ENCODE data around the gene PPIF.

The PPIF gene

DNA sequence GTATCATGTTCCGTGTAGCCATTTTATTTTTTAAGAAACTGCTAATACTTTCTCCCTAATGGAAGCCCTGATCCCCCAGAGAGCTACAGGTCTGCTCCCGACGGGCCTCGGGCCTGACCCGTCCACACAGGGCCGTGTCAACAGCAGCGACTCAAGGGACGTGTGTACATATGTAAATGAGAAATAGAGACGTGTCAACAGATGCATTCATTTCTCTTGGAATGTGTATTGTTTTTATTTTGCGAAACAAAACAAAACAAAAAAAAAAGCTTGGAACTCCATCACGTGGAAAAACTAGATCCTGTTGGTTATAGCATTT, 31.7 kb upstream of the PPIF start:
- no peaks in the 10 kb centered on the region for H3K27me3 ChIP-seq (ENCODE audit: low read depth, low read length)
- H3K4me3 ChIP-seq (ENCODE audit: low read depth in 1 of 2, low read length in 2 of 2): no peak overlapping the region
- H3K27ac ChIP-seq (ENCODE audit: low read length): no peak overlapping the region
- H3K36me3 ChIP-seq (ENCODE audit: control insufficient read depth in 1 of 2, insufficient read depth in 2 of 2, low read length in 2 of 2): peaks cover 13 to 37% of the 10 kb centered on the region in 2 donors
- peaks cover 0 to 8% of the 10 kb centered on the region in 2 donors for H3K4me1 ChIP-seq (ENCODE audit: control insufficient read depth in 1 of 2, insufficient read depth in 2 of 2, low read length in 2 of 2)
- no peaks in the 10 kb centered on the region for H3K9me3 ChIP-seq (ENCODE audit: control insufficient read depth in 1 of 2, low read length in 2 of 2)

DNA sequence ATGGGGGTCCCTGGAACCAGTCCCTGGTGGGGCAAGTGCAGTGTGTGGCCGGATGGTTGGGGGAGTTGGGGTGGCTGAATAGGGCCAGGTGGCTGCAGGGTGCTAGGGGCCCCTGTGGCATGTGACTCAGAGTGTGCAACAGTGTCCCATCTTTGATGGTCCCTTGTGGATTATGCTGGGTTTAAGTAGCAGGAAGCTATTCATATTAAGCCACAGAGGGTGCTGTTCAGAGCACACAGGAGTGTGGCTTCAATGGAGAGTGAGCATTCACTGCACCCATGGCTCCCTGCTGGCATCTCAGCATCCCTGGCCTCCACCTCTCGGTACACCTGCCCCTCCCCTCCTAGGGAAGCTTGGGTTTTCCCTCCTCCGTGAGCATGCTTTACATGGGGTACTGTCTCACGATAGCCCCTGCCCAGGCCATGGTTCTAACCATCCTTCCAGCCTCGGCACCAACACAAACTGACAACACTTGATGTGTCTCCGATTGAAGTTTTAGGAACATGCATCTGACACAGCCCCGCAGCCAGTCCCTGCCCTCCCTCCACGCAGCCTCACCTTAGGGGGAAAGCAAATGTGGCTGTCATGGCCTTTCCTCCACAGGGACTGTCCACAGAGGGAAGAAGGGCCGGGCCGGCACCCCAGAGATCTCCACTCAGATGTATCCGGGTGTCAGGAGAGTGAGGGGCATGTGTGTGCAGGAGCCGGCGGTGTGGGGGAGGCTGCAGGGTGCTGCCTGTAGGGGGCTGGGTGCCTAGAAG, 30.4 kb upstream of the PPIF start:
- Histone ChIP-seq H3K36me3 (ENCODE audit: control insufficient read depth in 1 of 2, insufficient read depth in 2 of 2, low read length in 2 of 2) (peaks cover 13 to 34% of the 10 kb centered on the region in 2 donors), H3K27me3 (ENCODE audit: low read depth, low read length) (no peaks in the 10 kb centered on the region), H3K4me1 (ENCODE audit: control insufficient read depth in 1 of 2, insufficient read depth in 2 of 2, low read length in 2 of 2) (peaks cover 0 to 8% of the 10 kb centered on the region in 2 donors), H3K9me3 (ENCODE audit: control insufficient read depth in 1 of 2, low read length in 2 of 2) (no peaks in the 10 kb centered on the region), H3K27ac (ENCODE audit: low read length) (no peak overlapping the region), H3K4me3 (ENCODE audit: low read depth in 1 of 2, low read length in 2 of 2) (no peak overlapping the region)

DNA sequence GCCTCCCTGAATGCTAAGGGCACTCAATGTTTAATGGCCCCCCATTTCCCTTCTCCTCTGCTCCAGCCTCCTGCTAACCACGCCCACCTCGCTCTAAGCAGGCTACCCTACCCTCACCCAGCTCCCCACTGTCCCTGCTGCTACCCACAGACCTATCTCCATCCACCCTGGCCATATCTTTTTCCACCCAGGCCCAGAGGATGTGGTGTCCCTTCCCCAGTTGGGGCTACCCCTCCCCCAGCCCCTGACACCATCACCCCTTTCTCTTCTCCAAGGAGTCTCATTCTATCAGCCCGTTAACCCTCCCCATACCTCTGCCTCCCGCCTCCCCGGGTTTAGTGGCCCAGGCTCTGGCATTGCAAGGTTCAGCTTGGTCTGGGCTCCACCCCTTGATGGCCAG, 28.9 kb upstream of the PPIF start:
- Histone ChIP-seq H3K4me3 (ENCODE audit: low read depth in 1 of 2, low read length in 2 of 2) (no peak overlapping the region), H3K27ac (ENCODE audit: low read length) (no peak overlapping the region), H3K36me3 (ENCODE audit: control insufficient read depth in 1 of 2, insufficient read depth in 2 of 2, low read length in 2 of 2) (peaks cover 5 to 19% of the 10 kb centered on the region in 2 donors), H3K27me3 (ENCODE audit: low read depth, low read length) (no peaks in the 10 kb centered on the region), H3K4me1 (ENCODE audit: control insufficient read depth in 1 of 2, insufficient read depth in 2 of 2, low read length in 2 of 2) (peaks cover 0 to 8% of the 10 kb centered on the region in 2 donors), H3K9me3 (ENCODE audit: control insufficient read depth in 1 of 2, low read length in 2 of 2) (no peaks in the 10 kb centered on the region)

DNA sequence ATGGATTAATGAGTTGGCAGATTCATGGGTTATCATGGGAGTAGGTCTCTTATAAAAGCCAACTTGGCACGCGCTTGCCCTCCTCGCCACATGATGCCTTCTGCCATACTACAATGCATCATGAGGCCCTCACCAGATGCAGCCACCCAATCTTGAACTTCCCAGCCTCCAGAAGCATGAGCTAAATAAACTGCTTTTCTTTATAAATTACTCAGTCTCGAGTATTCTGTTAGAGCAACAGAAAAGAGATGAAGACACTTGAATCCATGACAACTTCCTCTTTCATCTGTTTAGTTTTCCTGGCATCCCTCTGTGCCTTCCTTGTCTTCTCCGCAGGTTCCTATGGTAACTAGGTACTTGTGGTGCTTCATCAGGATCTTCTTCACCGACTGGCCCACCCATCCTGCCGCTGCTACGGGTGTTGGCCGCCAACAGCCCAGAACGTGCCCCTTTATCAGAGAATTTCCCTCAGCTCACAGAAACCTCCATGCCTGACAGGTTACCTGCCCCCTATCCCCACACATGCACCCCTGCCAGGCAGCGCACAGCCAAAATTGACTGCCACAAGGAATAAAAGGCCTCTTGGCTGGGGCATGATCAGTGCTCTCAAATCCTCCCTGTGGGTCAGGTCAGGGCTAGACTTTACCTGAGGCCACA, 28.0 kb upstream of the PPIF start:
- H3K27ac ChIP-seq (ENCODE audit: low read length): no peak overlapping the region
- H3K36me3 ChIP-seq (ENCODE audit: control insufficient read depth in 1 of 2, insufficient read depth in 2 of 2, low read length in 2 of 2): peaks cover 1 to 11% of the 10 kb centered on the region in 2 donors
- H3K4me1 ChIP-seq (ENCODE audit: control insufficient read depth in 1 of 2, insufficient read depth in 2 of 2, low read length in 2 of 2): peaks cover 0 to 8% of the 10 kb centered on the region in 2 donors
- no peaks in the 10 kb centered on the region for H3K9me3 ChIP-seq (ENCODE audit: control insufficient read depth in 1 of 2, low read length in 2 of 2)
- H3K27me3 ChIP-seq (ENCODE audit: low read depth, low read length): no peaks in the 10 kb centered on the region
- H3K4me3 ChIP-seq (ENCODE audit: low read depth in 1 of 2, low read length in 2 of 2): no peak overlapping the region

DNA sequence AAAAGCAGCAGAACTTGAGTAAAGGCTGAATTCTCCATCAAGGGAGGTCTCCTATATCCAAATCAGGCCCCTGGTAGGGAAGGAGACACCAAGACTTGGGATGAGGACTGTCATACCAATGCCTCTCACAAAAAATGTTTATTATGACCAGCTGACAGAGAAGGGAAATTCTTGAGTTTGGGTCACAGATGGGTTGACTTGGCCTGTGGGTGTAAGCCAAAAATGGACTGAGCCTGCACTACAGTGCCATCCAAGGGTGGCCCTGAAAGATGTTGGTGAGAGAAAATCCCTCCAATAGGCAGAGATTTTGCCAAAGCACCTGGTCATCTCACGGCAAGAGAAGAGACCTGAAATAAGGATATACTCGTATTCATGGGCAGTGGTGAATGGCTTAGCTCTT, 27.0 kb upstream of the PPIF start:
- no peak overlapping the region for H3K27ac ChIP-seq (ENCODE audit: low read length)
- peaks cover 0 to 8% of the 10 kb centered on the region in 2 donors for H3K4me1 ChIP-seq (ENCODE audit: control insufficient read depth in 1 of 2, insufficient read depth in 2 of 2, low read length in 2 of 2)
- no peaks in the 10 kb centered on the region for H3K9me3 ChIP-seq (ENCODE audit: control insufficient read depth in 1 of 2, low read length in 2 of 2)
- no peaks in the 10 kb centered on the region for H3K27me3 ChIP-seq (ENCODE audit: low read depth, low read length)
- H3K4me3 ChIP-seq (ENCODE audit: low read depth in 1 of 2, low read length in 2 of 2): no peak overlapping the region
- H3K36me3 ChIP-seq (ENCODE audit: control insufficient read depth in 1 of 2, insufficient read depth in 2 of 2, low read length in 2 of 2): peaks cover 0 to 2% of the 10 kb centered on the region in 2 donors

DNA sequence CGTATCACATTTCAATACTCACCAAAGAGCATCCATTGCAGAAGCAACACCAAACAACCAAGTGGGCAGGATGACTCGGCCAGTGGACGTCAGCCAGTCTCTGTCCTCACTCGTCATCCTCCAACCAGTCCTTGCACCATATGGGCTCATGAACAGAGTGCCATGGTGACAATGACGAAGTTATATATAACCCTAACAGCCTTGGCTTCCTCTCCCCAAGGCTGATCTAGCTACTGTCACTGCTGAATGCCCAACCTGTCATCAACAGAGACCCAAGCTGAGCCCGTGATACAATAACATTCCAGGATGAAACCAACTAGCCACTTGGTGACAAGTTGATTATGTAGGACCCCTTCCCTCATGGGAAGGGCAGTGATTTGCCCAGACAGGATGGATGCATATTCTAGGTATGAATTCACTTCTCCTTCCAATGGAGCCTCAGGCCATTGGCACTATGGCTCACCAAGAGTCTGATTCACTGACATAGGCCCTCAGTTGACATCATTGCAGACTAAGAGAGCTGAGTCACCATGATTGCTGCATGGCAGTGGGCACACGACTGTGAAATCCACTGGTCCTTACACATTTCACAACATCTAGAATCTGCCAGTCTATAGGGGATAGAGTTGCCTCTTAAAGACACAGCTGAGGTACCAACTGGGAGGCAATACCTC, 26.3 kb upstream of the PPIF start:
- H3K4me1 ChIP-seq (ENCODE audit: control insufficient read depth in 1 of 2, insufficient read depth in 2 of 2, low read length in 2 of 2): peaks cover 0 to 8% of the 10 kb centered on the region in 2 donors
- H3K36me3 ChIP-seq (ENCODE audit: control insufficient read depth in 1 of 2, insufficient read depth in 2 of 2, low read length in 2 of 2): no peaks in the 10 kb centered on the region
- no peak overlapping the region for H3K4me3 ChIP-seq (ENCODE audit: low read depth in 1 of 2, low read length in 2 of 2)
- no peaks in the 10 kb centered on the region for H3K27me3 ChIP-seq (ENCODE audit: low read depth, low read length)
- H3K27ac ChIP-seq (ENCODE audit: low read length): no peak overlapping the region
- no peaks in the 10 kb centered on the region for H3K9me3 ChIP-seq (ENCODE audit: control insufficient read depth in 1 of 2, low read length in 2 of 2)

DNA sequence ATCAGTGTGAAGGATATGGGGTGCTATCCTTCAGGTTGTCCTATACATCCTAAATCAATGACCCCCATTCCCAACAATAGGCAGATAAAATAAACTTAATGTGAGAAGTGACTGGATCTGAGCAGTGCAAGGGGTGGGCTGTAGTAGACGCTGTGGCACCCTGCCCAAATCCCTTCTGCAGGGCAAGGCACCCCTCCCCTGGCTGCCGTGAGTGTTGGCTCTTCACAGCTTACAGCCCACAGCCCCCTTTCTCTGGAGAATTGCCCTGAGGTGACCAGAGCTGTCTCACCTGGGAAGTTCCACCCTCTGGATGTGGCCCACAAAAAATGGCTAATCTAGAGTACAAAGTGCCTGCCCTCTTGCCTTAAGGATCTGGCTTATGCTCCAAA, 25.8 kb upstream of the PPIF start:
- no peaks in the 10 kb centered on the region for H3K9me3 ChIP-seq (ENCODE audit: control insufficient read depth in 1 of 2, low read length in 2 of 2)
- no peak overlapping the region for H3K4me3 ChIP-seq (ENCODE audit: low read depth in 1 of 2, low read length in 2 of 2)
- peaks cover 0 to 8% of the 10 kb centered on the region in 2 donors for H3K4me1 ChIP-seq (ENCODE audit: control insufficient read depth in 1 of 2, insufficient read depth in 2 of 2, low read length in 2 of 2)
- H3K36me3 ChIP-seq (ENCODE audit: control insufficient read depth in 1 of 2, insufficient read depth in 2 of 2, low read length in 2 of 2): no peaks in the 10 kb centered on the region
- H3K27me3 ChIP-seq (ENCODE audit: low read depth, low read length): no peaks in the 10 kb centered on the region
- H3K27ac ChIP-seq (ENCODE audit: low read length): no peak overlapping the region

DNA sequence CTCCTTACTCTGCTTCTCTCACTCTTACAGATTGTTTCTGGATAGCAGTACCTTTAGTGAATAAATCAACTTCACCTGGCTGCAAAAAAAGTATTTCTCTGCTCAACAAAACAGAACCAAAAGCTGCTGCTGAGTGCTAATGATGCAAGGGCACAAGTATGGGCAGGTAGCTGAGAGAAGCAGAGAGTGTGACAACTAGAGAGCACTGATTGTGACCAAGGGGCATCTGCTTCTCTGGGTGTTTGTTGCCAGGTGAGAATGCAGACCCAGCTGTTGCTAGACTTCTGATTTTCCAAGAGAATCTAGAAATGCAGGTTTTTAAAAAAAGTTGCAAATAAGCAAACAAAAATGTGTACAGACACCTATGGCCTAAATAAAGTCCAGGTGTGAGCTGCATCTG, 25.3 kb upstream of the PPIF start:
- H3K4me3 ChIP-seq (ENCODE audit: low read depth in 1 of 2, low read length in 2 of 2): no peak overlapping the region
- H3K4me1 ChIP-seq (ENCODE audit: control insufficient read depth in 1 of 2, insufficient read depth in 2 of 2, low read length in 2 of 2): peaks cover 0 to 7% of the 10 kb centered on the region in 2 donors
- no peak overlapping the region for H3K27ac ChIP-seq (ENCODE audit: low read length)
- no peaks in the 10 kb centered on the region for H3K9me3 ChIP-seq (ENCODE audit: control insufficient read depth in 1 of 2, low read length in 2 of 2)
- no peaks in the 10 kb centered on the region for H3K36me3 ChIP-seq (ENCODE audit: control insufficient read depth in 1 of 2, insufficient read depth in 2 of 2, low read length in 2 of 2)
- H3K27me3 ChIP-seq (ENCODE audit: low read depth, low read length): no peaks in the 10 kb centered on the region

DNA sequence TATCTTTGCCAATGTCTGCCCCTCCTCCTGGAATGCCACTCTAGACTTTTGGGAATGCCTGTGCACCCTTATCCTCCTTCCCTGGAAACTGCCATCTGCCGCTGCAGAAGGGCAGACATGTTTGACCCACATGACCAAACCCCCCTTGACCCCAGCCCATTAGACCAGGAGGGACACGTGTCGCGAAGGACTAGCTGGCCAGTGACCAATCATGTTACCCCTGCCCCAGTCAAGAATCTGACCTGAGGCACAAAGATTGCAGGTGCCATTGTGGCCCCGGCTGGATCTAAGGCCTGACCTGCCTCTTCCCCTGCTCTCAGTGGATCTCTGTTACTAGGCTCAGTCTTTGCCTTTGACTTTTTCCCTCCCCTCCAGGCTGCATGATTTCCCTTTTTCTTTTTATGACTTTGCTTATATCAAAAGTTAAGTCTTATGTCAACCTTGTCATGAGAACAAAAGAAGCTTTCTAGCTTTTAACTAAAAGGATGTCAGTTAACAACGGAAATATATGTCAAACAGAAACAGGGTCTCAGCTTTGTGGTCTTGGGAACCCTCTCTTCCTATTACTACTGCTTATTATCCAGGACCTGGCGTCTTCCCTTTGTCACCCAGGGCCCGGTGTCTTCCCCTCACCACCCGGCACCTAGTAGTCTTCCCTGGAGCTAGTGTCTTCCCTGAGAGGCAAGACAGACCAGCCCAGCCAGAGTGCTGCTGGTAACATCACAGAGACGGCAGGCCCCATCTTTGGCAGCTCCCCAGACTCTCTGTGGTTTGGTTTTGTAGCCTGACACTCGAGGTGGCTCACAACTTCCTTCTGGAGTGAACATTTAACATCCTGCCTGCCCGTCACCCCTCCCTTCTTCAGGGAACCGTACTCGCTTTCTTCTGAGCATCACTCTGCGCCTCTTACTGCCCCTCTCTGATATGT, 24.4 kb upstream of the PPIF start:
- Histone ChIP-seq H3K36me3 (ENCODE audit: control insufficient read depth in 1 of 2, insufficient read depth in 2 of 2, low read length in 2 of 2) (no peaks in the 10 kb centered on the region), H3K4me1 (ENCODE audit: control insufficient read depth in 1 of 2, insufficient read depth in 2 of 2, low read length in 2 of 2) (no peaks in the 10 kb centered on the region), H3K27me3 (ENCODE audit: low read depth, low read length) (no peaks in the 10 kb centered on the region), H3K9me3 (ENCODE audit: control insufficient read depth in 1 of 2, low read length in 2 of 2) (no peaks in the 10 kb centered on the region), H3K27ac (ENCODE audit: low read length) (no peak overlapping the region), H3K4me3 (ENCODE audit: low read depth in 1 of 2, low read length in 2 of 2) (no peak overlapping the region)

DNA sequence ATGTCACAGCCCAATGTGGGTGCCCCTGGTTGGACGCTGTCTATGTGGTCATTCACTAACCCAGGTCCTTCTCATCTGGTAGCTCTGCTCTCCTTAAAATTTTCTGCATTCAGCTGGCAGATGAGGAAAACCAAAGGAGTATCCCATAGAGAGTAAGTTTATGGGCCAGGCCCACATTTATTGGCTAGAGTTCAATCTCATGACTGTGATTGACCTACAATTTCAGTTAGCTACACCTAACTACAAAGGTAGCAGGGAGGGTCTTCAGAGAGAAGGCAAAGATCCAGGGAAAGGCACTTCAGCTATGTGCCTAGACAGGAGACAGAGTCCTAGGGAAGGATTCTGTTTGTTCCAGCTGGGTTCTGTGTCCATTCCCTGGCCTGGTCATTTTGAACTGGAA, 23.7 kb upstream of the PPIF start:
- no peaks in the 10 kb centered on the region for H3K27me3 ChIP-seq (ENCODE audit: low read depth, low read length)
- no peak overlapping the region for H3K27ac ChIP-seq (ENCODE audit: low read length)
- no peaks in the 10 kb centered on the region for H3K9me3 ChIP-seq (ENCODE audit: control insufficient read depth in 1 of 2, low read length in 2 of 2)
- no peak overlapping the region for H3K4me3 ChIP-seq (ENCODE audit: low read depth in 1 of 2, low read length in 2 of 2)
- no peaks in the 10 kb centered on the region for H3K4me1 ChIP-seq (ENCODE audit: control insufficient read depth in 1 of 2, insufficient read depth in 2 of 2, low read length in 2 of 2)
- H3K36me3 ChIP-seq (ENCODE audit: control insufficient read depth in 1 of 2, insufficient read depth in 2 of 2, low read length in 2 of 2): no peaks in the 10 kb centered on the region

Data from muscle layer of duodenum (tissue), 2 donors.